ENCODE results near the gene KLHL21.

- TF ChIP-seq ZNF274 (IDR thresholded peaks at IDR 0.05; ENCODE audit: borderline replicate concordance, low read depth, low read length) (no peak), ZNF280B (CRISPR knock-in tag; IDR thresholded peaks at IDR 0.05) (no peak), CTCF (IDR thresholded peaks at IDR 0.05 in 2 of 3, conservative IDR thresholded peaks at IDR 0.05 in 1 of 3; ENCODE audit: insufficient read depth in 2 of 3, low read depth in 1 of 3, low read length in 3 of 3) (no peak), POLR2A (conservative IDR thresholded peaks at IDR 0.05) (no peak), SLC30A9 (CRISPR knock-in tag; IDR thresholded peaks at IDR 0.05) (no peak), FOXA1 (IDR thresholded peaks at IDR 0.05; ENCODE audit: borderline replicate concordance) (no peak), KDM4B (IDR thresholded peaks at IDR 0.05; ENCODE audit: borderline replicate concordance in 2 of 2, low read depth in 1 of 2) (no peak), ZNF134 (CRISPR knock-in tag; conservative IDR thresholded peaks at IDR 0.05) (no peak), ATF6 (CRISPR knock-in tag; IDR thresholded peaks at IDR 0.05) (no peak), ZNF766 (CRISPR knock-in tag; conservative IDR thresholded peaks at IDR 0.05) (no peak), EZH2 (IDR thresholded peaks at IDR 0.05; ENCODE audit: borderline replicate concordance, low read depth, low read length) (no peak), ZNF584 (CRISPR knock-in tag; IDR thresholded peaks at IDR 0.05; ENCODE audit: low read depth) (no peak), MAFG (tag; conservative IDR thresholded peaks at IDR 0.05) (no peak), SMAD4 (CRISPR knock-in tag; conservative IDR thresholded peaks at IDR 0.05) (no peak)
Measured at GRCh38 chr1:6648556-6648955, 45.9 kb upstream of the KLHL21 start.
